Muscle of arm (tissue), 12 donors: ENCODE measurements around the gene C2orf49. TPM values are rescaled to one million over a fixed set of nuclear protein-coding genes. Genes with fewer than 3 reads are reported as not detected.
"Not testable (repeated sequence)": the region's sequence is repeated elsewhere in the genome, so short reads cannot be mapped to it uniquely, and the experiment has no call there.

Experiments
- DNase-seq: peaks from one replicate; pipeline ENCODE4 v3.0.0-alpha.2; 2013
- polyA plus RNA-seq, 12 donors: library from polyadenylated mRNA; unstranded; fragments of 120-200 nt; gene quantifications; one replicate each; pipeline ENCODE4 v1.2.1, GENCODE V29; 2013; ENCODE audit not compliant: insufficient read length in 12 of 12

Gene C2orf49
- polyA plus RNA-seq, 12 donors: 14.8 to 27.5 (median 19.2) TPM; not detected in 1

GRCh38 chr2:105315314-105315713, 22.0 kb upstream of the C2orf49 start:
- DNase-seq: no peak

GRCh38 chr2:105317937-105318336, 19.4 kb upstream of the C2orf49 start:
- no peak for DNase-seq

- no peak for DNase-seq
These were observed 16.6 kb upstream of the C2orf49 start for GRCh38 chr2:105320651-105321215.

- no peak for DNase-seq
These were observed 15.3 kb upstream of the C2orf49 start for GRCh38 chr2:105321875-105322646.

- no peak for DNase-seq
These were observed 14.2 kb upstream of the C2orf49 start for GRCh38 chr2:105323111-105323510.

GRCh38 chr2:105324101-105324500, 13.2 kb upstream of the C2orf49 start:
- no peak for DNase-seq

- no peak for DNase-seq
These were observed 12.6 kb upstream of the C2orf49 start for GRCh38 chr2:105324732-105325131.

GRCh38 chr2:105325389-105325963, 11.9 kb upstream of the C2orf49 start:
- DNase-seq: no peak

- not testable (repeated sequence) for DNase-seq
These were observed 10.1 kb upstream of the C2orf49 start for GRCh38 chr2:105327271-105327670.

GRCh38 chr2:105327690-105328089, 9.7 kb upstream of the C2orf49 start:
- no peak for DNase-seq

GRCh38 chr2:105328281-105329196, 8.8 kb upstream of the C2orf49 start:
- DNase-seq: peak; percentile 19

- DNase-seq: peak; percentile 18
These were observed 8.2 kb upstream of the C2orf49 start for GRCh38 chr2:105329197-105329554.

GRCh38 chr2:105329561-105330495, 7.5 kb upstream of the C2orf49 start, which contains the start of gene TGFBRAP1:
Gene TGFBRAP1 (minus strand): TSS chr2:105329735. CDS start chr2:105308301, 21,434 bp downstream.
- DNase-seq: peak; percentile 35

GRCh38 chr2:105330681-105331375, 6.5 kb upstream of the C2orf49 start:
- DNase-seq: no peak

- no peak for DNase-seq
These were observed 3.1 kb upstream of the C2orf49 start for GRCh38 chr2:105334211-105334610.

GRCh38 chr2:105335469-105335868, 1.9 kb upstream of the C2orf49 start:
- DNase-seq: no peak

GRCh38 chr2:105336786-105337121, 586 bp upstream of the C2orf49 start:
- no peak for DNase-seq

- DNase-seq: no peak
These were observed 663 bp downstream of the C2orf49 start for GRCh38 chr2:105338020-105338385.

- DNase-seq: no peak
These were observed 2.1 kb downstream of the C2orf49 start for GRCh38 chr2:105339414-105339813.

GRCh38 chr2:105344704-105345345, 7.5 kb downstream of the C2orf49 start:
- DNase-seq: peak; percentile 42
